IMR-90 (cell line): ENCODE measurements around the gene MT3.

Experiments
- BHLHE40 ChIP-seq: fragments of 150-350 bp; IDR thresholded peaks from 2 replicates; pipeline ENCODE4 v1.6.1; 2016; ENCODE audit warnings: mild to moderate bottlenecking, low read depth, low read length
- CTCF ChIP-seq: conservative IDR thresholded peaks from 2 replicates; pipeline ENCODE4 v1.5.1; 2012; ENCODE audit warnings: mild to moderate bottlenecking, low read depth, low read length, improper control_type of control experiment
- ELK1 ChIP-seq: fragments of 150-350 bp; IDR thresholded peaks from 2 replicates; pipeline ENCODE4 v1.6.1; 2016; ENCODE audit warnings: low read depth, mild to moderate bottlenecking, low read length, moderate library complexity, borderline replicate concordance
- MAFK ChIP-seq: IDR thresholded peaks from 2 replicates; pipeline ENCODE4 v1.6.1; 2012; ENCODE audit warnings: low read depth, low read length, improper control_type of control experiment
- MAZ ChIP-seq: IDR thresholded peaks from 2 replicates; pipeline ENCODE4 v1.6.1; 2012; ENCODE audit warnings: low read depth, mild to moderate bottlenecking, low read length, improper control_type of control experiment, moderate library complexity, borderline replicate concordance
- MXI1 ChIP-seq: IDR thresholded peaks from 2 replicates; pipeline ENCODE4 v1.6.1; 2012; ENCODE audit warnings: low read depth, mild to moderate bottlenecking, low read length, moderate library complexity, borderline replicate concordance
- POLR2A ChIP-seq: IDR thresholded peaks from 2 replicates; pipeline ENCODE4 v1.6.1; 2012; ENCODE audit warnings: mild to moderate bottlenecking, low read depth, low read length
- SMC3 ChIP-seq: fragments of 150-350 bp; IDR thresholded peaks from 2 replicates; pipeline ENCODE4 v1.6.1; 2016; ENCODE audit warnings: low read depth, mild to moderate bottlenecking, antibody characterized with exemption, low read length, moderate library complexity

- no peak for TF ChIP-seq BHLHE40
- no peak for TF ChIP-seq ELK1
- TF ChIP-seq MAZ: no peak
- no peak for TF ChIP-seq CTCF
- TF ChIP-seq MXI1: no peak
- TF ChIP-seq SMC3: no peak
- no peak for TF ChIP-seq MAFK
- TF ChIP-seq POLR2A: no peak
Measured at GRCh38 chr16:56554441-56554840, 34.9 kb upstream of the MT3 start.
